Lung (tissue), 12 donors: Measurements from ENCODE around the gene GPR87. TPM values are rescaled to one million over a fixed set of nuclear protein-coding genes. Genes with fewer than 3 reads are reported as not detected.

ENCODE experiments used
- ATAC-seq: fragments of 200-7000 bp; cut with Tn5 transposase; one replicate; pipeline ENCODE4 v1.9.1; 2020; ENCODE audit warnings: moderate number of reproducible peaks; ENCODE audit not compliant: insufficient read depth, low FRiP score
- DNase-seq, 3 donors: peaks; one replicate each; pipeline ENCODE4 v3.0.0-alpha.2; 2013 to 2017
- H3K27ac ChIP-seq, 2 donors: one replicate each; pipeline ENCODE4 v1.5.1; 2013; ENCODE audit warnings: mild to moderate bottlenecking in 2 of 2, moderate library complexity in 2 of 2, control low read depth in 1 of 2, inconsistent platforms in 1 of 2, low read depth in 1 of 2, low read length in 1 of 2
- H3K27me3 ChIP-seq, 3 donors: one replicate each; pipeline ENCODE4 v1.5.1; 2013; ENCODE audit warnings: low read length in 2 of 3; ENCODE audit not compliant: control insufficient read depth in 3 of 3, insufficient read depth in 3 of 3
- H3K36me3 ChIP-seq, 4 donors: one replicate each; pipeline ENCODE4 v1.5.1; 2013; ENCODE audit warnings: low read length in 4 of 4, mild to moderate bottlenecking in 1 of 4, moderate library complexity in 1 of 4; ENCODE audit not compliant: control insufficient read depth in 4 of 4, insufficient read depth in 4 of 4
- H3K4me1 ChIP-seq, 5 donors: one replicate each; pipeline ENCODE4 v1.5.1; 2013; ENCODE audit warnings: low read length in 5 of 5, mild to moderate bottlenecking in 2 of 5, moderate library complexity in 1 of 5; ENCODE audit not compliant: control insufficient read depth in 5 of 5, insufficient read depth in 5 of 5
- H3K4me3 ChIP-seq: one replicate; pipeline ENCODE4 v1.5.1; 2013; ENCODE audit warnings: mild to moderate bottlenecking, control low read depth, moderate library complexity
- H3K9ac ChIP-seq, 2 donors: one replicate each; pipeline ENCODE4 v1.5.1; 2013; ENCODE audit warnings: low read length in 2 of 2, control low read depth in 1 of 2; ENCODE audit not compliant: insufficient read depth in 1 of 2
- H3K9me3 ChIP-seq, 4 donors: one replicate each; pipeline ENCODE4 v1.5.1; 2013; ENCODE audit warnings: low read length in 3 of 4, mild to moderate bottlenecking in 1 of 4, moderate library complexity in 1 of 4; ENCODE audit not compliant: control insufficient read depth in 4 of 4, insufficient read depth in 3 of 4
- CTCF ChIP-seq: IDR thresholded peaks from 2 replicates; pipeline ENCODE4 v1.5.1; 2012; ENCODE audit warnings: mild to moderate bottlenecking; ENCODE audit errors: control extremely low read depth, extremely low read depth
- WGBS, 2 donors: extraction: QIAGEN DNeasy Blood & Tissue Kit; methylation state at CpG; one replicate each; pipeline ENCODE4 v1.1.7; 2013; 5-methylcytosine and 5-hydroxymethylcytosine counted together
- polyA plus RNA-seq, 2 donors: library from polyadenylated mRNA; stranded (reverse); fragments of 200-250 nt; gene quantifications; one replicate each; pipeline ENCODE4 v1.2.1, GENCODE V29; 2013
- total RNA-seq, 2 donors: library from RNA; depleted of rRNA in 1 of 2; stranded (reverse); fragments of >200 nt in 1 of 2; gene quantifications; one replicate each; pipeline ENCODE4 v1.2.1, GENCODE V29; 2014 to 2021
- donor health status: control.
- donor health status: control.
- donor health status: Bipolar disorder and iron deficiency.
- donor health status: healthy.
- donor health status: DM: yes; HTN: yes; CAD: no.

GPR87 gene
- total and polyA plus RNA-seq, 4 donors: 0.28 to 1.5 (median 1.3) TPM

- no peak for TF ChIP-seq CTCF
- no peak overlapping the region for H3K27ac ChIP-seq
- no peak for ATAC-seq
- H3K9ac ChIP-seq: peak overlapping the region in 1 of 2 donors; percentile 67
- H3K9me3 ChIP-seq: no peaks in the 10 kb centered on the region
- WGBS, 2 donors: 63 to 81% methylated on average over 1 of the region's 1 CpG
- no peaks in the 10 kb centered on the region for H3K36me3 ChIP-seq
- H3K4me1 ChIP-seq: peaks cover 0 to 13% (median 7%) of the 10 kb centered on the region in 5 donors
- peak in 2 of 3 donors; percentile 54 to 58 for DNase-seq
- H3K27me3 ChIP-seq: no peaks in the 10 kb centered on the region
- no peak overlapping the region for H3K4me3 ChIP-seq
These were observed 59.9 kb downstream of the GPR87 start for GRCh38 chr3:151256749-151257148.

GRCh38 chr3:151248772-151249337 is 67.8 kb downstream of the GPR87 start:
- H3K36me3 ChIP-seq: no peaks in the 10 kb centered on the region
- no peak overlapping the region for H3K9ac ChIP-seq
- peak in 1 of 3 donors; percentile 32 for DNase-seq
- H3K27me3 ChIP-seq: no peaks in the 10 kb centered on the region
- TF ChIP-seq CTCF: no peak
- H3K9me3 ChIP-seq: no peaks in the 10 kb centered on the region
- ATAC-seq: no peak
- 39 to 65% methylated on average over 3 of the region's 3 CpGs for WGBS, 2 donors
- peaks cover 0 to 14% (median 0%) of the 10 kb centered on the region in 5 donors for H3K4me1 ChIP-seq
- no peak overlapping the region for H3K4me3 ChIP-seq
- no peak overlapping the region for H3K27ac ChIP-seq

Other genes with a start within 250 kb of the GPR87 start
- under 1 TPM; 0.55 to 0.82 TPM for gene MED12L, start 231.2 kb downstream of the GPR87 start, total RNA-seq
- gene MED12L, start 231.2 kb downstream of the GPR87 start, polyA plus RNA-seq: under 1 TPM; 0.02 to 0.06 TPM
- 1 to 10 TPM; 1.5 to 1.8 TPM for gene GPR171, start 113.6 kb downstream of the GPR87 start, total RNA-seq
- 1 to 10 TPM in 1 of 2 donors, under 1 TPM in 1; 0.87 to 2.7 TPM for gene GPR171, start 113.6 kb downstream of the GPR87 start, polyA plus RNA-seq
- 10 to 100 TPM in 1 of 2 donors, 1 to 10 TPM in 1; 2.2 to 11.0 TPM for gene P2RY14, start 38.3 kb downstream of the GPR87 start, total RNA-seq
- 1 to 10 TPM; 2.1 to 2.7 TPM for gene P2RY14, start 38.3 kb downstream of the GPR87 start, polyA plus RNA-seq
- gene P2RY13, start 12.7 kb upstream of the GPR87 start, total RNA-seq: 1 to 10 TPM; 4.0 to 5.7 TPM
- gene P2RY13, start 12.7 kb upstream of the GPR87 start, polyA plus RNA-seq: 10 to 100 TPM in 1 of 2 donors, 1 to 10 TPM in 1; 2.2 to 15.8 TPM
- 1 to 10 TPM; 1.6 to 3.0 TPM for gene P2RY12, start 67.9 kb upstream of the GPR87 start, total RNA-seq
- gene P2RY12, start 67.9 kb upstream of the GPR87 start, polyA plus RNA-seq: under 1 TPM; 0.16 to 0.88 TPM
- 10 to 100 TPM; 15.9 to 62.9 TPM for gene IGSF10, start 144.2 kb upstream of the GPR87 start, total RNA-seq
- 10 to 100 TPM in 1 of 2 donors, 1 to 10 TPM in 1; 6.8 to 25.1 TPM for gene IGSF10, start 144.2 kb upstream of the GPR87 start, polyA plus RNA-seq